Gastroesophageal sphincter (tissue), 3 donors: Measurements from ENCODE around the gene ARHGAP5.

Source experiments
- POLR2AphosphoS5 ChIP-seq: sonication (generic); formaldehyde crosslinking; IDR thresholded peaks from one replicate; pipeline ENCODE4 v1.6.1; 2017; ENCODE audit warnings: antibody characterized with exemption
- TF ChIP-seq, protein P1 (sequence below), 4 experiments: fragments of 200-600 bp in 2 of 4; fragments of 450-650 bp in 2 of 4; sonication (generic) in 1 of 4; IDR thresholded peaks; one replicate each; pipeline ENCODE4 v1.5.1; 2017 to 2019; ENCODE audit warnings: antibody characterized with exemption in 4 of 4, mild to moderate bottlenecking in 2 of 4, moderate library complexity in 2 of 4

DNA sequence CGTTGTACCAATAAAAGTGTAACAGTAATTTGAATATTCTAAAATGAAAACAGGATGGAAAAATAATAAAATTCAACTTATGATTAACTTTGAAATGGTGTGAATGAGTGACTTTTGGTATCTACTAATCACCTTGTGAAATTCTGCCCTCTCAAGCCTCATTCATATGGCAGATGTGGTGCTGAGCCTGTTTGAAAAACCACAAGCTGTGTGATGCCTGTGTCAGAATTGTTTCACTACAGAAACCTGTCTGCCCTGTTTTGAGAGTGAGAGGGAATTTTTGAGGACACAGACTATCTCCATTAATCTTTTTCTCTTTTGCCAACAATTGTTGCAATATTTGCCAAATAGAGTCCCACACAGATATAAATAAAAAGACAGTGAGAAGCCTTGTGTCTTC lies 120.8 kb downstream of the ARHGAP5 start:
- TF ChIP-seq, protein P1, sequence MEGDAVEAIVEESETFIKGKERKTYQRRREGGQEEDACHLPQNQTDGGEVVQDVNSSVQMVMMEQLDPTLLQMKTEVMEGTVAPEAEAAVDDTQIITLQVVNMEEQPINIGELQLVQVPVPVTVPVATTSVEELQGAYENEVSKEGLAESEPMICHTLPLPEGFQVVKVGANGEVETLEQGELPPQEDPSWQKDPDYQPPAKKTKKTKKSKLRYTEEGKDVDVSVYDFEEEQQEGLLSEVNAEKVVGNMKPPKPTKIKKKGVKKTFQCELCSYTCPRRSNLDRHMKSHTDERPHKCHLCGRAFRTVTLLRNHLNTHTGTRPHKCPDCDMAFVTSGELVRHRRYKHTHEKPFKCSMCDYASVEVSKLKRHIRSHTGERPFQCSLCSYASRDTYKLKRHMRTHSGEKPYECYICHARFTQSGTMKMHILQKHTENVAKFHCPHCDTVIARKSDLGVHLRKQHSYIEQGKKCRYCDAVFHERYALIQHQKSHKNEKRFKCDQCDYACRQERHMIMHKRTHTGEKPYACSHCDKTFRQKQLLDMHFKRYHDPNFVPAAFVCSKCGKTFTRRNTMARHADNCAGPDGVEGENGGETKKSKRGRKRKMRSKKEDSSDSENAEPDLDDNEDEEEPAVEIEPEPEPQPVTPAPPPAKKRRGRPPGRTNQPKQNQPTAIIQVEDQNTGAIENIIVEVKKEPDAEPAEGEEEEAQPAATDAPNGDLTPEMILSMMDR (IDR thresholded peaks at IDR 0.05): no peak
- no peak for TF ChIP-seq POLR2AphosphoS5
